ENCODE data around the gene NMT1.

The NMT1 gene

DNA sequence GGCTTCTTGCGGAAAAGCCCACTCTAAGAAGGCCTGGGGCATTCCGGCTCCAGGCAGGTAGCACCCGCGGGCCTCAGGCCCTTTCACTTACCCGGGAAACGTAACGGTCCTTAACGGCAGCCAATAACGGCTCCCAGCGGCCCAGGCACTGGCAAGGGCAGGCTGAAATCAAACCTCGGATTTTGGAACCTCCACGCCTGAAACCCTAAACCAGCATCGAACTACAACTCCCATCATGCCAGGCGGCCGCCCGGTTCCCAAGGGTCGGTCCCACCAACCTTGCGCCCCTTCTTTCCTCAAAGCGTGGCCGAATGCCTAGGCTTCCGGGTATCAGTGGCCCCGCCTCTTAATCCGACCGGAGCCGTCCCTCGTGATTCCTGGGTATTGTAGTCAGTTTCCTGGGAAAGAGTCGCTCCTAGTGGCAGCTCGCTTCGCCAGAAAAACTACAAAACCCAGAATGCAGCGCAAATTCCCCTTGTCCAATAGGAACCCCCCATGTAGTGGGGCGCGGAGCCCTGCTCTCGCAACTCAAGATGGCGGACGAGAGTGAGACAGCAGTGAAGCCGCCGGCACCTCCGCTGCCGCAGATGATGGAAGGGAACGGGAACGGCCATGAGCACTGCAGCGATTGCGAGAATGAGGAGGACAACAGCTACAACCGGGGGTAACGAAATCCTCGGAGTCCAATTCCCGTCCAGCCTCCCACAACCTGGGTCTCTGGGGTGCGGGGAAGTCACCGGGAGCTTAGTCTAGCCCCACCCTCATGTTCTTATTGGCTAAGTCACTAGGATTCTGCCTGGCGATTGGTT lies at the start of gene NMT1:
NMT1 (plus strand) TSS at position 521 of the 809 bp plus-strand sequence; CDS start at position 534, 13 bp downstream.
- in situ Hi-C loops (cut with MboI; ENCODE audit: low sequenced_read_pairs) = no loop called here

DNA sequence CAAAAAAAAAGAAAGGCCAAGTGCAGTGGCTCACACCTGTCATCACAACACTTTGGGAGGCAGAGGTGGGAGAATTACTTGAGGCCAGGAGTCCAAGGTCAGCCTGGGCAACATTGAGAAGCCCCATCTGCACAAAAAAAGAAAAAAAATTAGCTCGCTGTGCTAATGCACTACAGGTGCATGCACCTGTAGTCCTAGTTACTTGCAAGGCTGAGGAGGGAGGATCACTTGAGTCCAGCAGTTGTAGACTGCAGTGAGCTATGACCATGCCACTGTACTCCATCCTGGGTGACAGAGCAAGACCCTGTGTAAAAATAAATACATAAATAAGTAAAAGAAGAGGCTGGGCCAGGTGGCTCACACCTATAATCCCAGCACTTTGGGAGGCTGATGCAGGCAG lies 49.4 kb upstream of the NMT1 start:
- in situ Hi-C loops (cut with MboI; ENCODE audit: low sequenced_read_pairs) = no loop called here

DNA sequence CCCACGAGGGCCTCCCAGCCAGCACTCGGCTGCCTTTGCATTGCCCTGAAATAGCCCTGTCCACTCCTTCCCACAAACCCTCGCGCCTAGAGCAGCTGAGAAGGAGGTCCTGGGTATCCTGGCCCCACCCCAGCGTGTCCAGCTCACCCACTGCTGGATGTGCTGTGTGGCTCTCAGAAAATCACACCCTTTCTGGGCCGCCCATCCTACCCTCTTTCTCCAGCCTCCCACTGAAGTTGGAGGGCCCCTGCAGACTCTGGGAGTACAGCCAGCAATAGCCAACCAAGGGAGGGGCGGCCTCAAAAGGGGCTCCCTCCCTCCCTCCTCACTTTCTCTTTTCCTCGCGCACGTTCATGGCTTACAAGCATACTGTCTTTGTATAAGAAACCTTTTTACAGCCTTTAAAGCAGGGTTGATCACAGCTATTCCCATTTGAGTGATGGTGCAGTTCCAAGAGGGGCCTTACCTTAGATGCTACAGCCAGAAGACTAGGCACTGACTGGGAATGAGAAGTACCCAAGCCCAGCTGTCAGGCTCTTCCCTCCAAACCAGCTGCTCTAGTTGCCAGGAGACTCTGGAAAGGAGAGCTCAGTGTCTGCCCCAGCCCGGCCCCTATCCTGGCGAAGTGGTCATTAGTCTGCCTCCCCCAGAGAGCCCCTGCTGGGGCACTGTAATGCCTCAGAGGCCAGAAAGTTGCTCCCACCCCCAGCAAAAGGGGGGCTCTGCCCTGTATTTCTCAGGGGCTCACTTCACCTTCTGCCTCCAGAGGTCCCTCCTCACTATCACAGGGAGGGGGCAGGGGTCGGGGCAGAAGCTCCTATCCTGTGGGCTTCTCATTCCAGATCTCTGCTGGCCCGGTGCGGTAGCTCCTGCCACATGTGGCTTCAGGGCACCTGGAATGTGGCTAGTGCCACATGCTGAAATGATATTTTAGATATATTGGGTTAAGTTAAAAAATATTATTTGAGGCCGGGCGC lies 47.8 kb upstream of the NMT1 start:
- in situ Hi-C loops (cut with MboI; ENCODE audit: low sequenced_read_pairs) = no loop called here

DNA sequence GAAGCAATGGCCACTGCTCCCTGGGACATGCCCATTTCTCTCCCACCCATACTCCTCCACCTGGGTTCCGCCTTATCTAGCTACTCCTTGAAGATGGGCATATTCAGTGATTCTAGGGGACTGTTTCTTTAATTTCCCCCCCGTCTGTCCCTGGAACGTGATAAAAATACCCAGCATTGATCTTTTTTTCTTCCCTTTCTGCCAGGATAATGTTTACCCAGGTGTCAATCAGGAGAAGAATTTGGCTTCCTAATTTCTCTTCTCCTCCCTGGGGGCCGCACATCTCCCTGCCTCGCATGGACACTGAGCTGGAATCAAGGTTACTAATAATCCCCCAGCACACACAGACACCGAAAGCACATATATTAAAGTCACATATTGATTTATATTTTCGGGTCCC lies 44.9 kb upstream of the NMT1 start:
- in situ Hi-C loops (cut with MboI; ENCODE audit: low sequenced_read_pairs) = no loop called here

DNA sequence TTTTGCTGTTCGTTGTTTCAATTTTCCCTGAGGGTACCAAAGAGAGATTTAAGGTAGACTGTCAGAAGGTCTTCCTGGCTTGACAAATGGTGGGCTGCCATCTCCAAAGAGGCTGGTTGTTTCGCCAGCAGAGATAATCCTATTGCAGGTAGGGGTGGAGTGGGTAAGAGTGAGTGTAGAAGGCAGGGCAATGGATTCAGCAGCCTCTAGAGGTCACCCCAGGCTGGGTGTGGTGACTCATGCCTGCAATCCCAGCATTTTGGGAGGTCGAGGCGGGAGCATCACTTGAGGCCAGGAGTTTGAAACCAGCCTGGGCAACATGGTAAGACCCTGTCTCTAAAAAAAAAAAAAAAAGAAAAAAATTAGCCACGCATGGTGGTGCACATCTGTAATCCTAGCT lies 44.3 kb upstream of the NMT1 start:
- in situ Hi-C loops (cut with MboI; ENCODE audit: low sequenced_read_pairs) = no loop called here

DNA sequence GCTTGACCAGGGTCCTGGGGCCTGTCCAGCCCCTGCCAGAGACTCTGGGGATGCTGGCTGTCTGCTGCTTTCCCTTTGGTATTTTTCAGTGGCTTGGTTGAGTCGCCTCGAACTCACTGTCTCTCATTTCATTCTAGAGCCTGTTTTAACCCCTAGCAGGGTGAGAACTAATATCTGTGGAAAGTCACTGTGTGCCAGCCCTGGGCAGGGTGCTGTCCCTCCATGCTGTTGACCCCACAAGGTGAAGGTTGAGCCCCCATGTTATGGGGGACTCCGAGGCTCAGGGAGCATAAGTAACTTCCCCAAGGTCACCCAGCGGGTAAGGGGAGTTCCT lies 42.6 kb upstream of the NMT1 start:
- in situ Hi-C loops (cut with MboI; ENCODE audit: low sequenced_read_pairs) = no loop called here

DNA sequence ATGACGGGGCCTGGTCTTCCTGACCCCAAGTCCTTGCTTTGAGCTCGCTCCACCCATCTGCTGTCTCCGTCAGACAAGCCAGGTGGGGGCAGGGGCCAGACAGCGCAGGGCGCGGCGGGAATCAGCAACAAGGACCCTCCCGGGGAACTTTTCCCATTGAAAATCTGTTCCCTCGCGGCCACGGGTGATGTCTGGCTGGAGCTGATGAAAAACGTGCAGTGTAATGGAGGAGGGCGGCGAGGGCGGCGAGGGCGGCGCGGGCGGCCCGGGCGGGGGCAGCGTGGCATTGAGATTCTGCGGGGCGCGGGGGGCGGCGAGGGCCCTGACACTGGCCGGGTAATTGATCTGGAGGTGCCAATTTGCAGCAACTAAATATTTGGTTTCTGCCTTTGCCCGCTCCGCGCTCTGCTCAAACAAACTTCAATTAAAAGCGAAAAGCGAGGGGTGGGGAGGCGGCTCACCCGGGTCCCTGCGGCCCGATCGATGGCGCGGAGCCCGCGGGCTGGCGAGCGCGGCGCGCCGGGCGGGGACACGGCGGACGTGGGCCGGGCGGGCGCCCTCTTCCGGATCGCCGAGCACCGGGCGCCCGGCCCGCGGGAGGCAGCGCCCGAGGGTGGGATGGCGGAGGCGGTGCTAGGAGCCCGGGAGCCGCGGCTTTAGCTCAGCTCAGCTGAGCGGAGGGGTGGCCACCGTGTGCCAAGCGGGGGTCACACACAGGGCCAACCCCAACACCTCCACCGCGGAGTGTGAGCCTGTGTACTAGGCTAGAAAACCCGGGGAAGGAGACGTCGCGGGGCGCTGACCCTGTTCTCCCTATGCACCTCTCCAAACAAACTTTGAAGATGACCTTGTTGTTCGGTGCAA lies 42.0 kb upstream of the NMT1 start:
- in situ Hi-C loops (cut with MboI; ENCODE audit: low sequenced_read_pairs) = no loop called here

DNA sequence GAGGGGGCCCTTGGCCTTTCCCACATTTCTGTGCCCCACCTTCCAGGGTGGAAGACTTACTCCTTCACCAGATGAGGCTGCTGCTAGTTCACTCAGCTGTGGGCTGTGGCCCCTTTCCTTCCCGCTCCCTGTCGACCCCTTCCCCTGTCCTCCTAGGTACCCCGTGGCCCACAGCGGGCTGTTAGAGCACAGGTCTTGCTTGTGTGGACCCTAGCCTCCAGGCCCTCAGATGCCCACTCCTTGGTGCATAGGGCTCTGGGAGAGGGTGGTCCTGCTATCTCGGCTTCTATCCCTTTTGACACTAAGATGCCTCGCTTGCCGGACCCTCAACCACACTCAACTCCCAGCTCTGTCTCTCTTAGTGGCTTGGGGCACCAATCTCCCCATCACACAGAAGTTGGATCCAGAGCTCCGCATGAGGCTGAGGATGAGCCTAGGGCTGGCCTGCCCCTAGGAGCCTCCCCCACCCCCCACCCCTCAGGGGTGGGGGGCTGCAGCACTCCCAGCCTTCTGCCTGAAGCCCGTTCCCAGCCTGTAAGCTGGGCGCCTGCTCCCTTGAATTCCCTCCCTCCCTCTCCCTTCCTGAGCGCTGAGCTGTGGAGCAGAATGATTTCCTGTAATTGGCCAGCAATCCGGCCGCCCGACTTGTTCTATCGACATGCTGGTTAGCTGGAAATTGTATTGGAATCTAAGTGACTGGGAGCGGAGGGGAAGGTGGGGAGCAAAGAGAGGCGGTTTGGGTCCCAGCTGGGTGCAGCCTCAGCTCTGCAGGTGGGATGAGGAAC lies 40.6 kb upstream of the NMT1 start:
- in situ Hi-C loops (cut with MboI; ENCODE audit: low sequenced_read_pairs) = loop anchor here (10.0 kb wide), 1 partner anchor 96 kb away; no protein-coding TSS in a partner anchor

DNA sequence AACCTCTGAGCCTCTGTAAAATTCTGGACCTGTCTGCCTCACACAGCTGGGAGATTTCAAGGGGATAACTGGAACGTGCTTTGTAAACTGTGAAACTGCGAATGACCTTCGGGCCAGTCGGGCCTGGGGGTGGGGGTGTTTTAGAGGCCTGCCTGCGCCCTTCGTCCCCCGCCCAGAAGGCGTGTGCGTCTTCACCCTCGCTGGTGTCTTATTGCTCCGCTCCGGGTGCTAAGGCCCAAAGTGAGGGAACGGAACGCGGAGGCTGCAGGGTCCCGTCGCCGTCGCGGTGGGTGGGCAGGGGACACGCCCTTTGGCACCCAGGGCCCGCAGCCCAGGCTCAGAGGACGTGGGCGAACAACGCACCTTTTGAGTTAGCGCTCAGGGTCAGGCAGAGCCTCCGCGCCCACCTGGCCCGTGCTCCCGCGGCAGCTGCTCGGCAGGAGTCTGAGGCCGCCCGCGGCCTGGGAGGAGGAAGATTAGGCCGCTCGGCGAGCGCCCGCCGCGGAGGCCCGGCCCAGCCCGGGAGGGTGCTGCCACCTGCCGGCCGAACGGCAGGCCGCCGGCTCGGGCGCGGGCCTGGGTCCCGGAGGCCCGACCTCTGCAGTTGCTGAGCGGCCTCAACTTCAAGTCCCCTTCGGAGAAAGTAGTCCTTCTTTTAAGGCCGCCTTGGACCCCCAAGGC lies 39.4 kb upstream of the NMT1 start:
- in situ Hi-C loops (cut with MboI; ENCODE audit: low sequenced_read_pairs) = loop anchor here (10.0 kb wide), 1 partner anchor 97 kb away; no protein-coding TSS in a partner anchor

DNA sequence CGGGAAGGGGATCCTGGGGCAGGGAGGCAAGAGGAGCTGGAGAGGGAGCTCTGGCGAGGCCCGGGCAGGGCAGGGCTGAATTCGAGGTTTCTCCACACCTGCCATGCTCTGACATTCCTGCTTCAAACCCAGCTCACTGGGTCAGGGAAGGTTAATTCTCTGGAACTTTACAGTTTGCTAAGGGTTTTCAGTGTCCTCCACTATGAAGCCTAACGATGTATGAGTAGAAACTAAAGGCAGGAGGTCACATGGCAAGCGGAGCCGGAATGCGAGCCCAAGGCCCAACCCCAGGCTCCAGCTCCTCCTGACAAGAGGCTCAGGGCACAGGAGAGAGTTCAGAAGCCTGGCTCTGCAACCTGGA lies 38.8 kb upstream of the NMT1 start:
- in situ Hi-C loops (cut with MboI; ENCODE audit: low sequenced_read_pairs) = loop anchor here (10.0 kb wide), 1 partner anchor 97 kb away; no protein-coding TSS in a partner anchor

DNA sequence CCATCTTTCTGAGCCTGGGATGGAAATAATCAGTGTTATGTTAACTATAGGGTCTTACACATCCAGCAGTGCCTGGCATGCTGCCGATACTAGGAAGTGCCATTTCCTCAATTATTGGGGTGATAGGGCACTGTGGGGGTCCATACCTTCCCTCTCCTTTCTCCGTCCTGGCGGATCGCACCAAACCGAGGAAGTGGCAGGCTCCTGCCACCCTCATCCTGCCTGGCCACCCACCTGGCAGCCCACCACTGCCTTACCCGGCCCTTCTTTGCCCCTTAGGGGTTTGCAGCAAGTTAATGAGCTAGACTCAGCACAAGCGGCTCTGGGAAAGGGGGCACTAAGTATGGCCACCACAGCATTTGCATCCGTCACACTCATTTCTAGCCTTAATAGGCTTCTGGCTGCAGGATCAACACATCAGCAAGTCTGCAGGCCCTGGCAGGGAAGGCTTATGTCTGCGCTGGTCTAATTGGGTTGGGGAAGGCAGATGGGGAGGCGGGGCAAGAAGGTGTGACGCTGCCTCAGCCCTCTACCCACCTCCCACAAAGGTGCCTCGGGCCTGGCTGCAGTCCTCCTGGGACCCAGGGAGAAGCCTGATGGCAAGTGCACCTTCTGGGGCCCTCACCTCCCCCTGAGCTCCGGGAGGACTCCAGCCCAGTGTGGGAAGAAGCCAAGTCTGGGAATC lies 38.3 kb upstream of the NMT1 start:
- in situ Hi-C loops (cut with MboI; ENCODE audit: low sequenced_read_pairs) = loop anchor here (10.0 kb wide), 1 partner anchor 98 kb away; no protein-coding TSS in a partner anchor

DNA sequence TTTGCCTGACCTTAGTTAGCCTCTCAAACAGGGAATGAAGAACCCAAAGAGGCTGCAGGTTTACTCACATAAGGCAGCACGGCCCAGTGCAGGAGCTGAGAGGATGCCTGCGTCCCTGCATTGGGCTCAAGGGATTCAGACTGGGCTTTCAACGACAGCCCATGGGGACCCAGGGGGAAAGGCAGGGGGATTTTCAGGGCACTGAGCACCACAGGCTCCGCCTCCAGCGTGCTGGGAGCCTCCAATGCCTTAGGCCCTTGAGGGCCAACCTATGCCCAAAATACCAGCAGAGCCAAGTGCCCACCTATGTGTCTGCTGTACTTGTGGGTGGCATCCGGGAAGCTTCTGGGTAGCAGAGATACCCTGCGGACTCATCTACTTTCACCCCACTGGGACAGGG lies 32.0 kb upstream of the NMT1 start:
- in situ Hi-C loops (cut with MboI; ENCODE audit: low sequenced_read_pairs) = loop anchor here (10.0 kb wide), 1 partner anchor 104 kb away; no protein-coding TSS in a partner anchor

DNA sequence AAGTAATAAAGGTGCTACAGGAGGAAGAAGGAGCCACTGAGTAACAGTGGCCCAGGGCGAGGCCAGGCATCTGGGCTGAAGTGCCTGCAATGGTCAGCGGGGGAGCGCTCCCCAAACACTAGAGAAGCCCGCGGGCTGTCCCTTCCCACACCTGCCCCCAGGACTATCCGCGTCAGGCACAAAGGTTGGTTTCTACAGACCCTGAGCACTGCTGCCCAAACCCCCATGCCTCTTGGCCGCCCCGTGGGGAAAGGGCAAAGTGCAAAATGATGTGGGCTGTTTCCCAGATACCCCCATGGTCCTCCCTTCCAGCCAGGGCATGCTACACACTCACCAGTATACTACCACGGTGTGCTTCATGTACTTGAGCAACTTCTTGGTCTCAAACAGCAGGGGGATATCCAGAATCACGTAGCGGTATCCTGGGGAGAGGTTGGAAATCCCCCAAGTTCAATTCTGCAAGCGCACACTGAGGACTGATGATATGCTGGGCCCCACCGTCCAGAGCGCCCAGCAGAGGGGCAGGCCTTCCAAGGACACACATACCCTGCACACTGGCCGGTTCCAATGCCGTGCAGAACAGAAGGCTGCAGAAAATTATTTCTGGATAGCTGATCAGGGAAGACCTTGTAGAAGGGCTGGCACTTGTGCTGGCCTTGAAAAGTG lies 31.2 kb upstream of the NMT1 start:
- in situ Hi-C loops (cut with MboI; ENCODE audit: low sequenced_read_pairs) = loop anchor here (10.0 kb wide), 1 partner anchor 105 kb away; no protein-coding TSS in a partner anchor

DNA sequence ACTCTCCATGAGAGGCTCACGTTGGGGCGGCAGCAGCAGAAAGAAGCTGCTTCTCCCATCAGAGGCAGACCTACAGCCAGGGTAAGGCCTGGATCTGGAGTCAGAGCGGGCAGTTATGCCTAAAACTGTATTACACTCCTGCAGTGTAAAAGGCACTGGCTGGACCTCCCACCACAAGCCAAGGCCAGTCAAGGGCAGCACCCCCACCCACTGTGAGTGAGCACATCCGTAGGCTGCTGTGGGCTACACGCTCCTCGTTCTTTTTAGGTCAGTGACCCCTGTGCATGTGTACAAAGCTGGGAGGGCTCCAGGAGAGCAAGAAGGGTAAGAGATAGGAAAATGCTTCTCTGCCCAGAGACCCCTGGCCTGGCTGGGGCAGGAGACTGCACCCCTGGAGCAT lies 30.4 kb upstream of the NMT1 start:
- in situ Hi-C loops (cut with MboI; ENCODE audit: low sequenced_read_pairs) = no loop called here

DNA sequence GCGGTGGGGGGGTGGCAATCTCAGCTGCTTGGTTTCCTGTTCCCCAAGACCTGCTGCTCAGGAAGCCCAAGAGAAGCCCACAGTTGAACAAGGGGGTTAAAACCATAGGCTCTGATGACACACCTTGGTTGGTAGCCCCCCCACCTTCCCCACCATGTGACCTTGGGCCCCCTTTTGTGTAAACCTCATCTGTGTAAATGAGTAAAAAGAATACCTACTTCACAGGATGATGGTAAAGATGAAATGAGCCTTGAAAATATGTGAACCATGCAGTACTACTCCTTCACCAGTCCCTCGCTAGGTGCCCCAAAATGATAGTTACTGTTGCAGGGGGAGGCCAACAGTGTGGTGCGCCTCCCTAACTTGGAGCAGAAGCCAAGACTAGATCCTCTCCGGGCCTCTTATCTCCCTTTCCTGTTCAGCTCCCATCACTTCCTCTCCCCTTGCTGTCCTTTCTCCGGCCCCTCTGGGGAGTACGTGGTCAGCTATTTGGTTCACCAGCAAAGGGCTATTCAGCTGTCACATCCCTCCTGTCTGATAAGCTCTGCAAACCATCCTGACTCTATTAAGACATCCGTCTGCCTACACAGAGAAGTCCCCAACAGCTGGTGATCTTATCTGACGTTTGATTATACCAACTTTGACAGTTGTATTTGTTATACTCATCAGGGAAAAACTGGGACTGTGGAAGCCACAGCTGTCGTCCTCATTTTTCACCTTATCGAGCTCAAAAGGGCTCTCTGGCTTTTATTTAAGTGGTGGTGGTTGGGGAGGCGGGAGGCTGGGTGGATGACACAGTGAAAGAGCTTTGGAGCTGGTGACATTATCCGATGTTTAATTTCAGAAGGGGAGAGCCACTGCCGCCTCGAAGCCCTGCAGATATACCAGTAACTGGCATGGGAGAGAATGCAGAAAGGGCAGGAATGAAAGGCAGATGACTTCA lies 29.6 kb upstream of the NMT1 start:
- in situ Hi-C loops (cut with MboI; ENCODE audit: low sequenced_read_pairs) = no loop called here

DNA sequence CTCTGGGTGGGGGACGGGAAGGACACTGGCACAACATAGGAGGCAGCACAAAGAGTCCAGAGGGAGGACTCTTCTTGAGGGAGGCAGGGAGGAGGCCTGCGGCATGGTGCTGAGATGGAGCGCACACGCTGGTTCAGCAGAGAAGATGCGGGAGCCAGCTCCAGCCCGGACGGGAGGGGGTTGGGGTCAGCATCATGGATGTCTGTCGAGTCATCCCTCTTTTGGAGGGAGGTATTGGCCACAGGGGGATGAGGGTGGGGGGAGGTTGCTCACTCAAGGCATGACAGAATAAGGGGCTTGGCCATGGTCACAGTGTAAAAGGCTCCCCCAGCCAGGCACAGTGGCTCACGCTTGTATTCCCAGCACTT lies 29.0 kb upstream of the NMT1 start:
- in situ Hi-C loops (cut with MboI; ENCODE audit: low sequenced_read_pairs) = no loop called here

DNA sequence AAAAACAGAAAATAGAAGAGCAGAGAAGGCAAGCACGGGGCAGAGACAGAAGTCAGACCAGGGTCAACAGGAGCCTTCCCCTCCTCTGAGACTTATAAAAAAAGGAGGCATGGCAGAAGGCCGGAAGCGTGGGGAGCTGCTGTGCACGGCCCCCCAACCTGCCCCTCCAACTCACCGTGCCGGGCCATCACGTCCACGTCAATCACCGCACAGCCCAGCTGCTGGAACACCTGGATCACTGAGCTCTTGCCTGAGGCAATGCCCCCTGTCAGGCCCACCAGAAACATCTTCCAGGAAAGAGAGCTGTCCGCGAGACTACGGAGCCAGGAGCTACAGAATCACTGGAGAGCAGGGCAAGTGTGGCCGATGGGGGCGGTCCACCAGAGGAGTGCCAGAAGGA lies 26.5 kb upstream of the NMT1 start:
- in situ Hi-C loops (cut with MboI; ENCODE audit: low sequenced_read_pairs) = no loop called here
